Left lung (tissue), 10 donors: ENCODE data around the gene PHACTR1. TPM values are rescaled to one million over a fixed set of nuclear protein-coding genes. Genes with fewer than 3 reads are reported as not detected.

Experiments
- ATAC-seq: fragments of 200-7000 bp; cut with Tn5 transposase; one replicate; pipeline ENCODE4 v1.9.1; 2020; ENCODE audit warnings: moderate library complexity
- DNase-seq, 4 donors: peaks; one replicate each; pipeline ENCODE4 v3.0.0-alpha.2; 2013 to 2020
- H3K27ac ChIP-seq, 2 donors: fragments of 200-600 bp; sonication (generic) in 1 of 2; one replicate each; pipeline versions ENCODE4 v1.5.0 to v1.8.0; 2020 to 2021
- H3K27me3 ChIP-seq, 2 donors: fragments of 200-600 bp; sonication (generic) in 1 of 2; one replicate each; pipeline versions ENCODE4 v1.5.0 to v1.8.0; 2020 to 2021
- H3K36me3 ChIP-seq, 2 donors: fragments of 200-600 bp; sonication (generic) in 1 of 2; one replicate each; pipeline versions ENCODE4 v1.5.0 to v1.8.0; 2020 to 2021
- H3K4me1 ChIP-seq, 2 donors: fragments of 200-600 bp; one replicate each; pipeline ENCODE4 v1.8.0; 2021
- H3K4me3 ChIP-seq, 2 donors: fragments of 200-600 bp; sonication (generic) in 1 of 2; one replicate each; pipeline versions ENCODE4 v1.5.0 to v1.8.0; 2020 to 2021; ENCODE audit warnings: mild to moderate bottlenecking in 1 of 2
- H3K9me3 ChIP-seq, 2 donors: fragments of 200-600 bp; sonication (generic) in 1 of 2; one replicate each; pipeline versions ENCODE4 v1.5.0 to v1.8.0; 2020 to 2021
- CTCF ChIP-seq, 2 donors: fragments of 200-600 bp; sonication (generic) in 1 of 2; IDR thresholded peaks; one replicate each; pipeline versions ENCODE4 v1.5.0 to v1.8.0; 2021; ENCODE audit warnings: antibody characterized with exemption in 2 of 2
- intact Hi-C, 2 donors: fragments of 100-400 bp; cut with DNase I; formaldehyde crosslinking; loops; one replicate each; pipeline versions ENCODE4 v1.11.2 to v1.14.2; 2022
- polyA plus RNA-seq, 6 donors: library from polyadenylated mRNA; unstranded; fragments of 120-200 nt; gene quantifications; one replicate each; pipeline ENCODE4 v1.2.1, GENCODE V29; 2013; ENCODE audit not compliant: insufficient read length in 6 of 6
- total RNA-seq, 2 donors: library from RNA; stranded (reverse); fragmentation: NEBNext Ultra II Directional; extraction: Animal tissue kit (Norgen Biotek cat#: 25700); gene quantifications; one replicate each; pipeline ENCODE4 v1.2.1, GENCODE V29; 2021
- donor health status: DM: no; HTN: yes; CAD: no.
- donor health status: DM: no; HTN: no; CAD: no.

Gene PHACTR1
- total and polyA plus RNA-seq, 8 donors = 12.1 to 53.3 (median 15.8) TPM

GRCh38 chr6:13248584-13248985 is 532.0 kb downstream of the PHACTR1 start:
- H3K27ac ChIP-seq = no peak overlapping the region
- no peak for DNase-seq
- H3K36me3 ChIP-seq = no peaks in the 10 kb centered on the region
- no peak for TF ChIP-seq CTCF (IDR thresholded peaks at IDR 0.05)
- no peaks in the 10 kb centered on the region for H3K27me3 ChIP-seq
- peaks cover 0 to 3% of the 10 kb centered on the region in 2 donors for H3K9me3 ChIP-seq
- H3K4me1 ChIP-seq = peaks cover 0 to 12% of the 10 kb centered on the region in 2 donors
- no peak overlapping the region for H3K4me3 ChIP-seq
- intact Hi-C loops = no loop called here
- ATAC-seq = no peak

GRCh38 chr6:13248994-13249393 is 532.4 kb downstream of the PHACTR1 start:
- Histone ChIP-seq H3K36me3 (no peaks in the 10 kb centered on the region), H3K4me1 (peaks cover 0 to 16% of the 10 kb centered on the region in 2 donors), H3K9me3 (no peaks in the 10 kb centered on the region), H3K27me3 (no peaks in the 10 kb centered on the region), H3K4me3 (no peak overlapping the region), H3K27ac (no peak overlapping the region)
- TF ChIP-seq CTCF (IDR thresholded peaks at IDR 0.05) = no peak
- intact Hi-C loops = no loop called here
- DNase-seq = no peak
- ATAC-seq = no peak

GRCh38 chr6:13249817-13250216 is 533.2 kb downstream of the PHACTR1 start:
- Histone ChIP-seq H3K36me3 (no peaks in the 10 kb centered on the region), H3K4me1 (peaks cover 0 to 20% of the 10 kb centered on the region in 2 donors), H3K27me3 (no peaks in the 10 kb centered on the region), H3K27ac (no peak overlapping the region), H3K9me3 (no peaks in the 10 kb centered on the region), H3K4me3 (no peak overlapping the region)
- intact Hi-C loops = no loop called here
- no peak for TF ChIP-seq CTCF (IDR thresholded peaks at IDR 0.05)
- DNase-seq = no peak
- ATAC-seq = no peak

- intact Hi-C loops = no loop called here
- no peak for ATAC-seq
- no peak for TF ChIP-seq CTCF (IDR thresholded peaks at IDR 0.05)
Observed at GRCh38 chr6:13250703-13251102, 534.1 kb downstream of the PHACTR1 start.

GRCh38 chr6:13251242-13251641 is 534.7 kb downstream of the PHACTR1 start:
- Histone ChIP-seq H3K27ac (no peak overlapping the region), H3K36me3 (no peaks in the 10 kb centered on the region)
- no peak for DNase-seq

More at GRCh38 chr6:13250703-13251102, 534.1 kb downstream of the PHACTR1 start:
- no peaks in the 10 kb centered on the region for H3K36me3 ChIP-seq
- peaks cover 0 to 29% of the 10 kb centered on the region in 2 donors for H3K4me1 ChIP-seq
- H3K27ac ChIP-seq = no peak overlapping the region
- no peak overlapping the region for H3K4me3 ChIP-seq
- no peaks in the 10 kb centered on the region for H3K9me3 ChIP-seq
- no peaks in the 10 kb centered on the region for H3K27me3 ChIP-seq
- DNase-seq = no peak

More at GRCh38 chr6:13251242-13251641, 534.7 kb downstream of the PHACTR1 start:
- Histone ChIP-seq H3K4me1 (peaks cover 0 to 34% of the 10 kb centered on the region in 2 donors), H3K9me3 (no peaks in the 10 kb centered on the region), H3K4me3 (no peak overlapping the region), H3K27me3 (no peaks in the 10 kb centered on the region)
- TF ChIP-seq CTCF (IDR thresholded peaks at IDR 0.05) = no peak
- no peak for ATAC-seq
- intact Hi-C loops = no loop called here
